ENCODE results near the gene RUVBL2. TPM values are rescaled to one million over a fixed set of nuclear protein-coding genes. Genes with fewer than 3 reads are reported as not detected.
A peak's percentile ranks its signal among the peaks of the same experiment; 100 is the strongest.

Gene RUVBL2
- total RNA-seq, 3 donors from 2014 or later, result 208 to 257 (median 230) TPM

GRCh38 chr19:48990400-48990799 lies 3.3 kb upstream of the RUVBL2 start:
- ATAC-seq, result no peak
- peaks cover 40% of the 10 kb centered on the region for H3K4me1 Mint-ChIP-seq (ENCODE audit: low read depth)
- no peaks in the 10 kb centered on the region for H3K9me3 Mint-ChIP-seq
- no peaks in the 10 kb centered on the region for H3K27me3 Mint-ChIP-seq (ENCODE audit: low read depth)
- DNase-seq, result no peak
- H3K36me3 Mint-ChIP-seq (ENCODE audit: insufficient read depth), result peaks cover 17% of the 10 kb centered on the region
- H3K4me3 Mint-ChIP-seq, result no peak overlapping the region

GRCh38 chr19:48991011-48991609 lies 2.6 kb upstream of the RUVBL2 start:
- DNase-seq (no peak), ATAC-seq (no peak)
- Mint-ChIP-seq H3K27me3 (ENCODE audit: low read depth) (no peaks in the 10 kb centered on the region), H3K9me3 (no peaks in the 10 kb centered on the region), H3K36me3 (ENCODE audit: insufficient read depth) (peaks cover 17% of the 10 kb centered on the region), H3K4me1 (ENCODE audit: low read depth) (peaks cover 40% of the 10 kb centered on the region), H3K4me3 (no peak overlapping the region)

GRCh38 chr19:48991873-48992580 lies 1.7 kb upstream of the RUVBL2 start:
- Mint-ChIP-seq H3K27me3 (ENCODE audit: low read depth) (no peaks in the 10 kb centered on the region), H3K4me1 (ENCODE audit: low read depth) (peaks cover 40% of the 10 kb centered on the region), H3K36me3 (ENCODE audit: insufficient read depth) (peaks cover 20% of the 10 kb centered on the region), H3K4me3 (peak overlapping the region; percentile 95), H3K9me3 (no peaks in the 10 kb centered on the region)
- DNase-seq, result no peak
- ATAC-seq, result no peak

- Mint-ChIP-seq H3K36me3 (ENCODE audit: insufficient read depth) (peaks cover 22% of the 10 kb centered on the region), H3K27me3 (ENCODE audit: low read depth) (no peaks in the 10 kb centered on the region), H3K9me3 (no peaks in the 10 kb centered on the region), H3K4me1 (ENCODE audit: low read depth) (peaks cover 37% of the 10 kb centered on the region), H3K4me3 (peak overlapping the region; percentile 95)
- ATAC-seq (no peak), DNase-seq (no peak)
Measured at GRCh38 chr19:48992581-48993174, 1.0 kb upstream of the RUVBL2 start.

- peaks cover 17% of the 10 kb centered on the region for H3K36me3 Mint-ChIP-seq (ENCODE audit: insufficient read depth)
- no peaks in the 10 kb centered on the region for H3K27me3 Mint-ChIP-seq (ENCODE audit: low read depth)
- ATAC-seq, result no peak
- peaks cover 33% of the 10 kb centered on the region for H3K4me1 Mint-ChIP-seq (ENCODE audit: low read depth)
- DNase-seq, result no peak
- H3K9me3 Mint-ChIP-seq, result no peaks in the 10 kb centered on the region
- peak overlapping the region; percentile 95 for H3K4me3 Mint-ChIP-seq
Measured at GRCh38 chr19:48994035-48994386, 324 bp downstream of the RUVBL2 start.

GRCh38 chr19:48997972-48998371 lies 4.3 kb downstream of the RUVBL2 start:
- no peak overlapping the region for H3K4me3 Mint-ChIP-seq
- DNase-seq (peak; percentile 43), ATAC-seq (no peak)
- peaks cover 21% of the 10 kb centered on the region for H3K36me3 Mint-ChIP-seq (ENCODE audit: insufficient read depth)
- peaks cover 22% of the 10 kb centered on the region for H3K4me1 Mint-ChIP-seq (ENCODE audit: low read depth)
- no peaks in the 10 kb centered on the region for H3K9me3 Mint-ChIP-seq
- no peaks in the 10 kb centered on the region for H3K27me3 Mint-ChIP-seq (ENCODE audit: low read depth)

- no peaks in the 10 kb centered on the region for H3K9me3 Mint-ChIP-seq
- H3K4me1 Mint-ChIP-seq (ENCODE audit: low read depth), result peaks cover 14% of the 10 kb centered on the region
- H3K4me3 Mint-ChIP-seq, result no peak overlapping the region
- peak; percentile 80 to 96 for ATAC-seq
- H3K27me3 Mint-ChIP-seq (ENCODE audit: low read depth), result no peaks in the 10 kb centered on the region
- peaks cover 22% of the 10 kb centered on the region for H3K36me3 Mint-ChIP-seq (ENCODE audit: insufficient read depth)
- peak; percentile 65 for DNase-seq
Measured at GRCh38 chr19:48999481-49000325, 6.0 kb downstream of the RUVBL2 start.

- Mint-ChIP-seq H3K36me3 (ENCODE audit: insufficient read depth) (peaks cover 20% of the 10 kb centered on the region), H3K27me3 (ENCODE audit: low read depth) (no peaks in the 10 kb centered on the region), H3K4me1 (ENCODE audit: low read depth) (peaks cover 6% of the 10 kb centered on the region), H3K4me3 (no peak overlapping the region), H3K9me3 (no peaks in the 10 kb centered on the region)
- ATAC-seq (no peak), DNase-seq (no peak)
Measured at GRCh38 chr19:49004133-49004532, 10.4 kb downstream of the RUVBL2 start.

- no peak for ATAC-seq
- H3K36me3 Mint-ChIP-seq (ENCODE audit: insufficient read depth), result peaks cover 14% of the 10 kb centered on the region
- H3K4me3 Mint-ChIP-seq, result no peak overlapping the region
Measured at GRCh38 chr19:49004964-49005614, 11.4 kb downstream of the RUVBL2 start.

GRCh38 chr19:49006905-49007304 lies 13.2 kb downstream of the RUVBL2 start:
- ATAC-seq (no peak), DNase-seq (no peak)
- Mint-ChIP-seq H3K9me3 (no peaks in the 10 kb centered on the region), H3K27me3 (ENCODE audit: low read depth) (no peaks in the 10 kb centered on the region), H3K4me1 (ENCODE audit: low read depth) (no peaks in the 10 kb centered on the region), H3K4me3 (no peak overlapping the region), H3K36me3 (ENCODE audit: insufficient read depth) (peaks cover 14% of the 10 kb centered on the region)

More at GRCh38 chr19:49004964-49005614, 11.4 kb downstream of the RUVBL2 start:
- no peaks in the 10 kb centered on the region for H3K27me3 Mint-ChIP-seq (ENCODE audit: low read depth)
- H3K9me3 Mint-ChIP-seq, result no peaks in the 10 kb centered on the region
- DNase-seq, result no peak
- H3K4me1 Mint-ChIP-seq (ENCODE audit: low read depth), result no peaks in the 10 kb centered on the region

GRCh38 chr19:49009828-49010227 lies 16.1 kb downstream of the RUVBL2 start:
- no peaks in the 10 kb centered on the region for H3K27me3 Mint-ChIP-seq (ENCODE audit: low read depth)
- no peak for DNase-seq
- H3K9me3 Mint-ChIP-seq, result no peaks in the 10 kb centered on the region
- H3K36me3 Mint-ChIP-seq (ENCODE audit: insufficient read depth), result peaks cover 12% of the 10 kb centered on the region
- no peaks in the 10 kb centered on the region for H3K4me1 Mint-ChIP-seq (ENCODE audit: low read depth)
- ATAC-seq, result no peak
- no peak overlapping the region for H3K4me3 Mint-ChIP-seq

GRCh38 chr19:49010453-49010852 lies 16.8 kb downstream of the RUVBL2 start:
- H3K4me1 Mint-ChIP-seq (ENCODE audit: low read depth), result no peaks in the 10 kb centered on the region
- H3K36me3 Mint-ChIP-seq (ENCODE audit: insufficient read depth), result peaks cover 7% of the 10 kb centered on the region
- H3K27me3 Mint-ChIP-seq (ENCODE audit: low read depth), result no peaks in the 10 kb centered on the region
- no peaks in the 10 kb centered on the region for H3K9me3 Mint-ChIP-seq
- DNase-seq, result no peak
- ATAC-seq, result no peak
- no peak overlapping the region for H3K4me3 Mint-ChIP-seq

GRCh38 chr19:49011194-49011593 lies 17.5 kb downstream of the RUVBL2 start:
- DNase-seq, result no peak
- H3K4me3 Mint-ChIP-seq, result no peak overlapping the region
- peaks cover 8% of the 10 kb centered on the region for H3K36me3 Mint-ChIP-seq (ENCODE audit: insufficient read depth)
- H3K9me3 Mint-ChIP-seq, result no peaks in the 10 kb centered on the region
- no peaks in the 10 kb centered on the region for H3K4me1 Mint-ChIP-seq (ENCODE audit: low read depth)
- H3K27me3 Mint-ChIP-seq (ENCODE audit: low read depth), result no peaks in the 10 kb centered on the region
- ATAC-seq, result no peak

All from activated T-cell treated with anti-CD3 and anti-CD28 coated beads, Interleukin-2, amount 50 U/mL, for 4 hours (primary cell).